ENCODE measurements around the gene PHLPP1. TPM values are rescaled to one million over a fixed set of nuclear protein-coding genes. Genes with fewer than 3 reads are reported as not detected.

Gene PHLPP1
- total and polyA plus RNA-seq, 10 donors: 1.2 to 10.6 (median 6.7) TPM

GRCh38 chr18:62678847-62679485 is 36.4 kb upstream of the PHLPP1 start:
- H3K36me3 ChIP-seq: no peaks in the 10 kb centered on the region
- intact Hi-C loops (cut with DNase I; ENCODE audit: low total_unique reads): no loop called here
- H3K27ac ChIP-seq: no peak overlapping the region
- DNase-seq: no peak
- no peaks in the 10 kb centered on the region for H3K27me3 ChIP-seq (replicated peaks in 1 of 7)
- no peak for TF ChIP-seq CTCF (IDR thresholded peaks at IDR 0.05 in 8 of 11, conservative IDR thresholded peaks at IDR 0.05 in 3 of 11)
- TF ChIP-seq POLR2AphosphoS5 (IDR thresholded peaks at IDR 0.05): no peak
- TF ChIP-seq POLR2A (IDR thresholded peaks at IDR 0.05): no peak
- WGBS, 5 donors: 82 to 94% (median 91%) methylated on average over 9 of the region's 9 CpGs
- H3K4me1 ChIP-seq: no peaks in the 10 kb centered on the region
- H3K9me3 ChIP-seq: peaks cover 0 to 3% (median 0%) of the 10 kb centered on the region in 8 donors
- no peak overlapping the region for H3K4me3 ChIP-seq

GRCh38 chr18:62682371-62682770 is 33.0 kb upstream of the PHLPP1 start:
- no peak for TF ChIP-seq POLR2AphosphoS5 (IDR thresholded peaks at IDR 0.05)
- no peak for TF ChIP-seq POLR2A (IDR thresholded peaks at IDR 0.05)
- no peak for TF ChIP-seq CTCF (IDR thresholded peaks at IDR 0.05 in 8 of 11, conservative IDR thresholded peaks at IDR 0.05 in 3 of 11)
- H3K27ac ChIP-seq: no peak overlapping the region
- intact Hi-C loops (cut with DNase I; ENCODE audit: low total_unique reads): no loop called here
- no peak overlapping the region for H3K4me3 ChIP-seq
- peaks cover 0 to 13% (median 8%) of the 10 kb centered on the region in 8 donors for H3K9me3 ChIP-seq
- H3K27me3 ChIP-seq (replicated peaks in 1 of 7): no peaks in the 10 kb centered on the region
- WGBS, 5 donors: 70 to 79% (median 71%) methylated on average over 4 of the region's 4 CpGs
- no peaks in the 10 kb centered on the region for H3K4me1 ChIP-seq
- no peak for DNase-seq
- H3K36me3 ChIP-seq: no peaks in the 10 kb centered on the region

- H3K9me3 ChIP-seq: peaks cover 0 to 28% (median 24%) of the 10 kb centered on the region in 8 donors
- no peaks in the 10 kb centered on the region for H3K4me1 ChIP-seq
- no peak overlapping the region for H3K27ac ChIP-seq
- no peaks in the 10 kb centered on the region for H3K27me3 ChIP-seq (replicated peaks in 1 of 7)
- H3K36me3 ChIP-seq: no peaks in the 10 kb centered on the region
- no peak overlapping the region for H3K4me3 ChIP-seq
- TF ChIP-seq POLR2A (IDR thresholded peaks at IDR 0.05): no peak
- TF ChIP-seq POLR2AphosphoS5 (IDR thresholded peaks at IDR 0.05): no peak
- TF ChIP-seq CTCF (IDR thresholded peaks at IDR 0.05 in 8 of 11, conservative IDR thresholded peaks at IDR 0.05 in 3 of 11): no peak
- intact Hi-C loops (cut with DNase I; ENCODE audit: low total_unique reads): no loop called here
- 90 to 96% (median 93%) methylated on average over 4 of the region's 4 CpGs for WGBS, 5 donors
- no peak for DNase-seq
These were observed 31.4 kb upstream of the PHLPP1 start for GRCh38 chr18:62683935-62684334.

DNA sequence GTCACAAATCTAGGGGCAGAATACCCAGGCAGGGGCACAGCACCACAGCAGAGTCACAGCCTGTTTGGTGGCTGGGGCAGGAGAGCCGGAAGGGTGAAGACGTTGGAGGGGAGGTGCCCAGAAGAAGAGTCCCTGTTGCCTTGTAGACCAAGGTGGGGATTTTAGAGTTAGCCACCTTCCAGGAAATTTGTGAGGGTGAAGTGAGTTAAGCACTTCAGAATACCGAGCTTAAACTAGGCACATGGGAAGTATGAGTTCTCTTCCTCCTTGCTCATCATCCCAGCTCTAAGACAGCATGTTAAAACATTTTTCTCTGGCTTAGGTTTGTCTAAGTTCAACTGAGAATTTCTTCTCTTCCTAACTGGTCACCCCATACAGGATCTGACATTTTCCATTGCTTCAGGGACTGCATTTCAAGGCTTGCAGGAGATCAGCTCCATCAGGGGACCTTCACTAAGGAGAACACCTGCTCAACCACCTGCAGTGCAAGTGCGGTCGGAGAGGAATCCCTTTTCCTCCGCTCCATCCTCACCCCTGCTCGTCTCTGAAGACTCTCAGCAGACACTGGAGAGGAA is 26.5 kb upstream of the PHLPP1 start:
- Histone ChIP-seq H3K4me3 (no peak overlapping the region), H3K4me1 (no peaks in the 10 kb centered on the region), H3K27me3 (replicated peaks in 1 of 7) (no peaks in the 10 kb centered on the region), H3K27ac (no peak overlapping the region), H3K36me3 (no peaks in the 10 kb centered on the region), H3K9me3 (peaks cover 0 to 55% (median 38%) of the 10 kb centered on the region in 8 donors)
- TF ChIP-seq CTCF (IDR thresholded peaks at IDR 0.05 in 8 of 11, conservative IDR thresholded peaks at IDR 0.05 in 3 of 11): no peak
- no peak for TF ChIP-seq POLR2AphosphoS5 (IDR thresholded peaks at IDR 0.05)
- no peak for TF ChIP-seq POLR2A (IDR thresholded peaks at IDR 0.05)
- intact Hi-C loops (cut with DNase I; ENCODE audit: low total_unique reads): no loop called here
- no peak for DNase-seq
- 90 to 95% (median 92%) methylated on average over 7 of the region's 7 CpGs for WGBS, 5 donors

Data from spleen (tissue), 11 donors.